K562 (cell line): ENCODE measurements around the gene NPR1. TPM values are rescaled to one million over a fixed set of nuclear protein-coding genes. Genes with fewer than 3 reads are reported as not detected.

ENCODE experiments used
- ATAC-seq: fragments of 200-7000 bp; cut with Tn5 transposase; 3 replicates; pipeline ENCODE4 v1.9.1; 2020; ENCODE audit warnings: moderate library complexity
- BruUV-seq: library from RNA; stranded (reverse); fragments of 400-500 nt; replicated peaks from 2 replicates; lab custom pipeline; 2021; lab: Mats Ljungman, UMichigan
- CTCF ChIA-PET: fragments of 300-600 bp; formaldehyde crosslinking; extraction: SDS; loops from one replicate; lab custom pipeline; 2021; ENCODE audit warnings: low intra/inter-chr PET ratio; lab: Yijun Ruan, JAX
- POLR2A ChIA-PET: fragments of 300-600, 350-650 bp; sonication (Branson Sonifier 250); formaldehyde crosslinking; extraction: SDS; loops from one replicate; lab custom pipeline; 2021; ENCODE audit warnings: antibody characterized with exemption, inconsistent platforms; lab: Yijun Ruan, JAX
- DNase-seq, 4 experiments: peaks; one replicate each; pipeline versions ENCODE4 v3.0.0 to v3.0.0-alpha.2; 2011 to 2018; ENCODE audit warnings: low spot score in 3 of 4, mixed read lengths in 3 of 4; ENCODE audit errors: extremely low read depth in 1 of 4
- FAIRE-seq: peaks from 2 replicates; lab custom pipeline; 2011; peaks lifted over from hg19 to GRCh38; lab: Jason Lieb, UNC
- H2AFZ ChIP-seq: 2 replicates; pipeline ENCODE4 v1.6.0; 2011; ENCODE audit warnings: low read depth, low read length, control low read depth, inconsistent platforms
- H3K27ac ChIP-seq: fragments of 200-600 bp; 3 replicates; pipeline ENCODE4 v1.8.0; 2011; ENCODE audit warnings: low read depth, mild to moderate bottlenecking, control low read depth, inconsistent platforms, low read length, moderate library complexity, mixed read lengths; ENCODE audit errors: extremely low read depth
- H3K27me3 ChIP-seq, 2 experiments: fragments of 300-600 bp in 1 of 2; 2 replicates in 1 of 2; 3 replicates in 1 of 2; pipeline versions ENCODE4 v1.6.0 to v1.8.0; 2011; ENCODE audit warnings: inconsistent platforms in 2 of 2, low read length in 2 of 2, mild to moderate bottlenecking in 1 of 2, mixed read lengths in 1 of 2, moderate library complexity in 1 of 2; ENCODE audit not compliant: control insufficient read depth in 2 of 2, insufficient read depth in 2 of 2
- H3K36me3 ChIP-seq: fragments of 300-600 bp; 3 replicates; pipeline ENCODE4 v1.8.0; 2011; ENCODE audit warnings: mild to moderate bottlenecking, low read length, inconsistent platforms; ENCODE audit not compliant: control insufficient read depth, insufficient read depth
- H3K4me1 ChIP-seq, 2 experiments: fragments of 200-600 bp in 1 of 2; replicated peaks in 1 of 2; 2 replicates in 1 of 2; 3 replicates in 1 of 2; pipeline versions ENCODE4 v1.5.1 to v1.8.0; 2011; ENCODE audit warnings: inconsistent platforms in 2 of 2, low read length in 2 of 2, mild to moderate bottlenecking in 1 of 2, mixed read lengths in 1 of 2, moderate library complexity in 1 of 2; ENCODE audit not compliant: control insufficient read depth in 2 of 2, insufficient read depth in 2 of 2
- H3K4me2 ChIP-seq: 2 replicates; pipeline ENCODE4 v1.6.1; 2011; ENCODE audit warnings: low read length, control low read depth, inconsistent platforms, mixed read lengths; ENCODE audit not compliant: insufficient read depth
- H3K4me3 ChIP-seq: fragments of 200-600 bp; sonication (generic), shearing (Covaris generic); 2 replicates; pipeline ENCODE4 v1.5.1; 2016; ENCODE audit warnings: control low read depth, inconsistent platforms
- H3K79me2 ChIP-seq: fragments of 200-600 bp; 3 replicates; pipeline ENCODE4 v1.8.0; 2011; ENCODE audit warnings: low read length, inconsistent platforms; ENCODE audit not compliant: control insufficient read depth, insufficient read depth
- H3K9ac ChIP-seq, 2 experiments: 2 replicates each; pipeline versions ENCODE4 v1.6.0 to v1.6.1; 2011; ENCODE audit warnings: low read depth in 2 of 2, low read length in 2 of 2, control low read depth in 1 of 2, inconsistent platforms in 1 of 2, mild to moderate bottlenecking in 1 of 2, mixed read lengths in 1 of 2; ENCODE audit not compliant: insufficient read depth in 1 of 2
- H3K9me1 ChIP-seq: one replicate; pipeline ENCODE4 v1.6.0; 2011; ENCODE audit warnings: inconsistent platforms, mild to moderate bottlenecking, low read length, moderate library complexity; ENCODE audit not compliant: control insufficient read depth, insufficient read depth
- H3K9me3 ChIP-seq: replicated peaks from 2 replicates; pipeline ENCODE4 v1.5.1; 2011; ENCODE audit warnings: low read depth, low read length, inconsistent platforms; ENCODE audit not compliant: control insufficient read depth, insufficient read depth
- H4K20me1 ChIP-seq: replicated peaks from 2 replicates; pipeline ENCODE4 v1.6.1; 2011; ENCODE audit warnings: low read length, inconsistent platforms, mixed read lengths; ENCODE audit not compliant: control insufficient read depth, insufficient read depth
- MGA ChIP-seq: fragments of 450-650 bp; IDR thresholded peaks from 2 replicates; pipeline ENCODE4 v1.6.1; 2016; ENCODE audit warnings: mild to moderate bottlenecking, moderate library complexity
- SAFB ChIP-seq: fragments of 200-400 bp; formaldehyde crosslinking; IDR thresholded peaks from 2 replicates; pipeline ENCODE4 v1.6.1; 2017; ENCODE audit warnings: low read depth, low read length, borderline replicate concordance
- SRSF1 ChIP-seq: fragments of 200-400 bp; formaldehyde crosslinking; IDR thresholded peaks from 2 replicates; pipeline ENCODE4 v1.6.1; 2017; ENCODE audit warnings: mild to moderate bottlenecking, low read depth, low read length, moderate library complexity
- XRCC5 ChIP-seq: fragments of 200-400 bp; formaldehyde crosslinking; IDR thresholded peaks from 2 replicates; pipeline ENCODE4 v1.6.1; 2017; ENCODE audit warnings: low read depth, mild to moderate bottlenecking, low read length
- ZNF12 ChIP-seq: sonication (generic); formaldehyde crosslinking; IDR thresholded peaks from 2 replicates; pipeline ENCODE4 v1.4.0; 2020; ENCODE audit warnings: mild to moderate bottlenecking, missing genetic modification reagents
- ZNF561 ChIP-seq: fragments of 450-650 bp; formaldehyde crosslinking; conservative IDR thresholded peaks from 2 replicates; pipeline ENCODE4 v1.4.0; 2020; ENCODE audit warnings: mild to moderate bottlenecking, moderate library complexity
- whole genome bisulfite sequencing: fragments of 100-300 bp; shearing (Covaris generic); methylation state at CpG from one replicate; pipeline ENCODE4 v1.1.6; 2016; ENCODE audit warnings: low coverage, mixed read lengths; ENCODE audit not compliant: insufficient coverage; ENCODE audit errors: missing lambda C conversion rate; 5-methylcytosine and 5-hydroxymethylcytosine counted together
- in situ Hi-C: fragments of 300-500 bp; cut with MboI; formaldehyde crosslinking; loops from 4 replicates; pipeline ENCODE4 v1.15.0; 2018; ENCODE audit warnings: inconsistent platforms, mixed read lengths
- intact Hi-C: fragments of 100-400 bp; cut with micrococcal nuclease; formaldehyde crosslinking; loops from 2 replicates; pipeline ENCODE4 v1.14.2; 2022
- polyA plus RNA-seq, 8 experiments: library from polyadenylated mRNA; depleted of rRNA in 4 of 8; stranded (reverse) in 5 of 8; unstranded in 3 of 8; fragments of >200 nt; fragmentation: Nextera tagmentation in 2 of 8; fragmentation: Illumina TruSeq in 1 of 8; extraction: Ambion mirVana in 2 of 8; extraction: Trizol in 1 of 8; gene quantifications; 2 replicates each; pipeline versions ENCODE4 v1.2.1 to v1.2.3, GENCODE V29; 2011 to 2014; ENCODE audit warnings: inconsistent platforms in 1 of 8, missing spikeins in 1 of 8
- total RNA-seq, 7 experiments: library from RNA; depleted of rRNA in 6 of 7; stranded (reverse); fragments of >200 nt in 6 of 7; fragmentation: Illumina TruSeq in 2 of 7; extraction: Trizol in 2 of 7; gene quantifications; 2 replicates each; pipeline versions ENCODE4 v1.2.1 to v1.2.3, GENCODE V29; 2011 to 2021; ENCODE audit warnings: low replicate concordance in 1 of 7

The NPR1 gene
- total and polyA plus RNA-seq, 9 of the 15 experiments (the other 6 are each of a cell fraction or from before 2014, with no cell fraction given), result 0.05 to 0.16 (median 0.06) TPM; not detected in 6

DNA sequence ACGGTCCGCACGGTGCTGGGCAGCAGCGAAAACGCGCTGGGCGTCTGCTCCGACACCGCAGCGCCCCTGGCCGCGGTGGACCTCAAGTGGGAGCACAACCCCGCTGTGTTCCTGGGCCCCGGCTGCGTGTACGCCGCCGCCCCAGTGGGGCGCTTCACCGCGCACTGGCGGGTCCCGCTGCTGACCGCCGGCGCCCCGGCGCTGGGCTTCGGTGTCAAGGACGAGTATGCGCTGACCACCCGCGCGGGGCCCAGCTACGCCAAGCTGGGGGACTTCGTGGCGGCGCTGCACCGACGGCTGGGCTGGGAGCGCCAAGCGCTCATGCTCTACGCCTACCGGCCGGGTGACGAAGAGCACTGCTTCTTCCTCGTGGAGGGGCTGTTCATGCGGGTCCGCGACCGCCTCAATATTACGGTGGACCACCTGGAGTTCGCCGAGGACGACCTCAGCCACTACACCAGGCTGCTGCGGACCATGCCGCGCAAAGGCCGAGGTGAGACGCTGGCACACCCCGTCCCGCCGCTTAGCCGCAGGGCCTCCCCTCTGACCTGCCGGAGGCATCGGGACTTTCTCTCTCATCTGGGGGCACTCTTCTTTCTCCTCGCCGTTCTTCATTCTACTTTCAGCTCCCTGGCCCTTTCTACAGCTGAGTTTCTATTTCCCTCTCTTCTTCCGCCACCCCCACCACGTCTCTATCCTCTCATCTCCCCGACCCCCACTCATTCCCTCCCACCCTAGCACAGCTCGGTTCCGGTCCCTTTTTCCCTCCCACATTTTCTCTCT lies 1.0 kb downstream of the NPR1 start:
- H3K9me1 ChIP-seq, result no peaks in the 10 kb centered on the region
- ATAC-seq, result peak; percentile 47
- no peak for FAIRE-seq
- no peaks in the 10 kb centered on the region for H3K36me3 ChIP-seq
- CTCF ChIA-PET, result interaction anchor here (0.5 kb wide), 1 partner anchor 307 kb away, joined by 3 read pairs; the partner anchor contains the start of gene RAB13
- DNase-seq, result no peak
- WGBS, result 44% methylated on average over 54 of the region's 73 CpGs
- POLR2A ChIA-PET, result interaction anchor here (1.6 kb wide), 1 partner anchor 12 kb away, joined by 4 read pairs; no protein-coding TSS in a partner anchor
- no peaks in the 10 kb centered on the region for H3K9me3 ChIP-seq
- peak overlapping the region; percentile 16; the same call in 1 of the 2 replicates for H2AFZ ChIP-seq
- BruUV-seq, result no TSS peak
- H3K4me3 ChIP-seq, result no peak overlapping the region
- H3K4me2 ChIP-seq, result no peak overlapping the region; the same call in 1 of the 2 replicates
- H3K27me3 ChIP-seq, result peaks cover 33 to 55% of the 10 kb centered on the region in 2 experiments; a peak in 4 of 5 replicates
- in situ Hi-C loops, result loop anchor here (5.0 kb wide), 1 partner anchor 308 kb away; the partner anchor contains the start of gene RAB13
- no peak overlapping the region for H3K27ac ChIP-seq
- peaks cover 0 to 19% of the 10 kb centered on the region in 2 experiments; a peak in 3 of 5 replicates for H3K4me1 ChIP-seq
- intact Hi-C loops, result loop anchor here (5.0 kb wide), 1 partner anchor 93 kb away; no protein-coding TSS in a partner anchor
- no peaks in the 10 kb centered on the region for H3K79me2 ChIP-seq
- no peaks in the 10 kb centered on the region; the same call in 1 of the 2 replicates for H4K20me1 ChIP-seq
- peak overlapping the region in 1 of 2 experiments; percentile 60; a peak in 1 of 4 replicates for H3K9ac ChIP-seq
- TF ChIP-seq SAFB, result 0 out of 2 replicates have a peak, but pooled peaks have one; percentile 20
- no peak for TF ChIP-seq SRSF1
- TF ChIP-seq ZNF12, result no peak
- no peak for TF ChIP-seq XRCC5
- TF ChIP-seq ZNF561, result no peak
- TF ChIP-seq MGA, result peak; percentile 17; the same call in 1 of the 2 replicates
